ACHN (cell line): ENCODE measurements around the gene CFAP74.

ENCODE experiments used
- DNase-seq: peaks from one replicate; pipeline ENCODE4 v3.0.0-alpha.2; 2015
- in situ Hi-C: cut with HindIII; loops from 2 replicates; pipeline ENCODE4 v1.10.0; 2017; ENCODE audit warnings: low sequenced_read_pairs, low pct_ligation_motif_present, low pct_unique_long_range_greater_than_20kb

Gene CFAP74

DNA sequence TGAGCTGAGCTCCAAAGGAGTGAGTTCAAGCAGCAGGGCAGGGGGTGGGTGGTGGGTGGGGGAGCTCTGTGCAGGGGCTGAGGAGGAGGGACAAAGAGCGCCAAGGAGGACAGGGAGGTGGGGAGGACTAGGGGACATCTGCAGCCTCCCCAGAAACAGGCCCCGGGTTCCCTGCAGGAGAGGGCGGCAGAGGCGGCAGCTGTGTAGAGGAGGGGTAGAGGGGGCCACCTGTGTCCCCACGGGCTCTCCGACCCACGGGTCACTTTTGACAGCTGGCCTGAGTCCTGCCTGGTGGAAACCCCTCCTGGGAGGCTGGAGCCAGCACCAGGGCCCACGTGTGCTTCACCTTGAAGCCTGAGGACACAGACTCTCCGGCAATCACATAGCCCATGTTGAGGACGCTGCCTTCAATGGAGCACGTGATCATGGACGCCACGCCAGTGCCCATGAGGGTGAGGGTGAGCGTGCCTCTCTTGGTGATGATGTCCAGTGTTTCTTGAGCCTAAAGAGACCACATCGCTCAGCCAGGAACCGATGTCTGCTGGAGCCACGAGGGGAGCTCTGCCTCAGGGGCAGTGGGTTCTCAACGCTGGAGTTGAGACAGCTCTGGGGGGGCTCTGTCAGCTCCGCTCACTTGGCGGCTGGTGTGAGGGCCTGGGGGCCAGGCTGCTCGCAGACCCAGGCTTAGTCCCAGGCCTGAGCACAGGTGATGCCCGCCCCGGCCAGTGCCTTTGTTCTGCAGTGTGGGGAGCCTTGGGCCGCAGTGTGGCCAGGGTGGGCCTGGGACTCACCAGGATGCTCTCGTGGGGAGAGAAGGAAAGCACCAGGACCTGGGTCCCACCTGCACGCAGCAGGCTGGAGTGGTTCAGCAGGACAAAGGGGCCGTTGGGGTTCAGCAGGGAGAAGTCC lies 77.9 kb downstream of the CFAP74 start:
- in situ Hi-C loops, result no loop called here

GRCh38 chr1:1924849-1925248 lies 78.7 kb downstream of the CFAP74 start:
- in situ Hi-C loops, result no loop called here
- no peak for DNase-seq

More for the DNA sequence above, 77.9 kb downstream of the CFAP74 start:
- no peak for DNase-seq

DNA sequence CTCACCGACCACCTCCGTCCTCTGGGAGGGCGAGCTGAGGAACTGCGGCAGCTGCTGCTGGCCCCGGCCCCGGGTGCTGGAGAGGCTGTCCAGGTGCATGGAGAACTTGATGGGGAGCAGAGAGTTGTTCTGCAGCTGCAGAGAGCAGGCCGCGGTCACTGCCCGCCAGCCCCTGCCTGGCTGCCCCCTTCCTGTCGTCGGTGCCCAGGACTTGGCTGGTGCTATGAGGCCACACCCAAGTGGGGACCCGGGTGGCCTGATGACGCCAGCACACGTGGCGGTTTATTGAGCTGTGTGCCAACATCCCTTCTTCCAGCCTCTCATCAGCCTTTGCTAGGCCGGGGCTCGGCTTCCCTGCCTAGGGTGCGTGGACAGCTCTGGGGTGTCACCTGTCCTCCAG lies 79.2 kb downstream of the CFAP74 start:
- in situ Hi-C loops, result no loop called here
- no peak for DNase-seq

GRCh38 chr1:1922956-1923833 lies 80.4 kb downstream of the CFAP74 start:
- DNase-seq, result no peak
- in situ Hi-C loops, result no loop called here

- in situ Hi-C loops, result no loop called here
- no peak for DNase-seq
These were observed 81.0 kb downstream of the CFAP74 start for GRCh38 chr1:1922702-1922955.

DNA sequence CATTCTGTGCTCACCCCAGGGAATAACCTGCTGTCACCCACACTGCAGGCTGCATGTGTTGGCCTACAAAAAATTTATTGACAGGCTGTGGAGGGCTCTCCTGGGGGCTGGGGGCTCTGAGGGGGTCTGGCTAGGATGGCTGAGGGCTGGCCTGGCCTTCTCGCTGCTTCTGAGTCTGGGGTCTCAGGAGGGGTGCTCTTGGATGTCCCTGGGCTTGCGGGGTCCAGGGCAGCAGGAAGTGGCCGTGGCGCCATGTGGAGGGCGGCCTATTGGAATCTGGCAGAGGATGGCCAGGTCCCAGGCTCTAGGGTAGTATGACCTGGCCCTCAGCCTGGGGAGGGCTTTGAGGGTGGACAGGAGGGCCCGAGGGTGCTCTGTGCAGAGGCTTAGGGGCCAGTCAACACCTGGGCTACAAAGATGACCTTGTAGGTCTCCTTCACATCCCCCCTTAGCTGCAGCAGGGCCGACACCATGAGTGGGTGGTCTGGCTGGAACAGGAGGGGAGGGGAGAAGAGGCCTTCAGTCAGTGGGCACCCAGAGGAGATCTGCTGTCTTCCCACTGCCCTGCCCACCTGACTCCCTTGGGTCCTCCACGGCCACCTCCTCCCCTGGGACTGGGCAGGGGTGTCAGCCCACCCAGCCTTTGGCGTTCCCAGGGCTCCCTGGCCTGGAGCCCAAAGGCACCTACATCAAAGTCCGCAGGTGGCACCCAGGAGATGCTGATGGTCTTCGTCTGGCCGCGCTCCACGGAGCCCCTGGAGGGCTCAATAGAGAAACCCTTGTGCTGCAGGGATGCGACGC lies 81.5 kb downstream of the CFAP74 start:
- in situ Hi-C loops, result no loop called here
- DNase-seq, result no peak

- in situ Hi-C loops, result no loop called here
- no peak for DNase-seq
These were observed 82.1 kb downstream of the CFAP74 start for GRCh38 chr1:1921459-1921862.

DNA sequence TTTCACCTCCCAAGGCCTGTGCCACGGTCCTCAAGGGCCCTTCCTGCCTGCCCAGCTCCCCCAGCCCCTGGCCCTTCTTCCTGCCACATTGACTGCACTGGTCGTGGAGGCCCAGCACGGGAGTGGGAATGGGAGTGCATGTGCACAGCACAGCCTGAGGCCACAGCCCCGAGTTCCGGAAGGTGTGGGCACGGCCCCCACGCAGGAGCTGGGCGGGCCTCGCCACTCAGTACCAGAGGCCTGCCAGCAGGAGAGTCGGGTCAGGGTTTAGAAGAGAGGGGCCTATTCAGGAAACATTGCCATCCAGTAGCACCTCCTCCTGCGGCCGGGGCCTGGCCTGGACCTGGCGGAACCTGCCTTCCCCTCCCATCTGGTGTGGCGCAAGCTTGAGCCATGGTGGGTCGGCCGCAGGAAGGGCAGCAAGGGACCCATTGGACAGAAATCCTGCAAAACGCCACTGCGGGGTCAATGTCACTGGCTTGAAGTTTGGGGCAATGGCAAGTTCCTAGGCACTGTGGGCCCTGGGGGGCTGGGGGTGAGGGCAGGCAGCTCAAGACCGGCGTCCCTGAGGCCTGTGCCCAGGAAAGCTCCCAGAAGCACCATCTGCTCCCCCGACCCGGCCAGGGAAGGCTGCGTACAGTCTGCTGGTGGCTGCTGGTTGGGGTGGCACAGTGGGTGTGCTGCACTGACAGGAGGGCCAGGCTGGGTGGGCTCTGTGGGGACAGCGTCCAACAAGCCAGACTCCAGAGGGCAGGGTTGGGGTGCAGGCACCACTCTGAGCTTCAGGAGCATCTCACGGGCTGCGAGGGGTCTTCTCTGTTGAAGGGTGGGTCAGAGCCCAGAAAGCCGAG lies 82.8 kb downstream of the CFAP74 start:
- in situ Hi-C loops, result no loop called here
- no peak for DNase-seq

DNA sequence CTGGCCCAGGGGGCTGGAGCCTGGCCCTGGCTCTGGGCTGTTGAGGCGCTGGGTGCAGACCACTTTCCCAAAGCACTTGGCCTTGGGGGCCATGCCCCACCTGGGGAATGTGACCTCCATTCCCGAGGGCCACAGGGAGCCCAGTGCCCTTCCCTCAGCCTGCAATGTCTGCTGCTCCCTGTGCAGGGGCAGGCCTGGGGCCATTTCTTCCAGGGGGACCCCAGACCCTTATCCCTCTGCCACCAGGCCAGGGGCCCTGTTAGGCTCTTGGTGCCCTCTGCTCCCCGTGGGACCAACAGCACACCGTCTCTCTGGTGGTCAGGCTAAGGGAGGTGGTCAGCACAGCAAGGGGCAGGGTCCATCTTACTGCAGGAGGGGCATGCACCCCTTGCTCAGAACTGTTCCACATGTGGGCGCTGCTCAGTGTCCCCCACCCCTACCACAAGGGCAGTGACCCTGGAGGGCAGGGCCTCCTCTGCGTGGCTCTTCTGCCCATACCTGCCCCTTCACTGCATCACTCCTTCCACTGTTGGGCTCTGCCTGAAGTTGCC lies 83.5 kb downstream of the CFAP74 start:
- in situ Hi-C loops, result no loop called here
- DNase-seq, result no peak

DNA sequence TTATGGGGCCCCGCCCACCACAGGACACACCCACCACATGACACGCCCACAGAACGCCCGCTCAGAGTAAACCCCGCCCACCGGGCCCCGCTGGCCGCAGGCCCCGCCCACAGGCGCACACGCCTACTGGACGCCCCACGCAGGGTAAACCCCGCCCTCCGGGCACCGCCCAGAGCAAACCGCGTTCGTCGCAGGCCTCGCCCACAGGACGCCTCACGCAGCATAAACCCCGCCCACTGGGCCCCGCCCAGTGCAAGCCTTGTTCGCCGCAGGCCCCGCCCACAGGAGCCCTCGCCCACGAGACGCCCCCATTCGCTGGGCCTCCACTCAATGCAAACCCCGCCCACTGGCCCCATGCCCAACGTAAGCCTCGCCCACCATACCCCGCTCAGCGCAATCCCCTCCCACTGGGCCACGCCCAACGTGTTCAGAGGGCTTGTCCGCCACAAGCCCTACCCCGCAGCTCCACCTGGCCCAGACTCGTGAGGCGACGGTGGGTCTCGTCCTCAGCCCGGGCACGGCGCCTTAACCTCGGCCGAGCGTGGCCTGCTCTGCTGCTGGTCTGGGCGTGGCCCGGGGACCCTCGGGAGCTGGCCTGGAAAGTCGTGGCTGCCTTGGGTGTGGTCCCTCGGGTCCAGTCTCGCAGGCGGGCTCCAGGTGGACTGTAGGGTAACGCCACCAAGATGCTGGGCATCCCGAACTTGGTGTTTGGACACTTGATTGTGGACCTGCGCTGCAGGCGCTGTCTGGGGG lies 84.1 kb downstream of the CFAP74 start:
- peak; percentile 89 for DNase-seq
- in situ Hi-C loops, result no loop called here

GRCh38 chr1:1918901-1919303 lies 84.7 kb downstream of the CFAP74 start, which contains the start of gene TMEM52:
Gene TMEM52, minus strand, starts transcription at chr1:1919279. Its CDS starts 14 bp downstream, at chr1:1919265.
- no peak for DNase-seq
- in situ Hi-C loops, result no loop called here

- in situ Hi-C loops, result no loop called here
- DNase-seq, result no peak
These were observed 85.3 kb downstream of the CFAP74 start for GRCh38 chr1:1917995-1918900.

DNA sequence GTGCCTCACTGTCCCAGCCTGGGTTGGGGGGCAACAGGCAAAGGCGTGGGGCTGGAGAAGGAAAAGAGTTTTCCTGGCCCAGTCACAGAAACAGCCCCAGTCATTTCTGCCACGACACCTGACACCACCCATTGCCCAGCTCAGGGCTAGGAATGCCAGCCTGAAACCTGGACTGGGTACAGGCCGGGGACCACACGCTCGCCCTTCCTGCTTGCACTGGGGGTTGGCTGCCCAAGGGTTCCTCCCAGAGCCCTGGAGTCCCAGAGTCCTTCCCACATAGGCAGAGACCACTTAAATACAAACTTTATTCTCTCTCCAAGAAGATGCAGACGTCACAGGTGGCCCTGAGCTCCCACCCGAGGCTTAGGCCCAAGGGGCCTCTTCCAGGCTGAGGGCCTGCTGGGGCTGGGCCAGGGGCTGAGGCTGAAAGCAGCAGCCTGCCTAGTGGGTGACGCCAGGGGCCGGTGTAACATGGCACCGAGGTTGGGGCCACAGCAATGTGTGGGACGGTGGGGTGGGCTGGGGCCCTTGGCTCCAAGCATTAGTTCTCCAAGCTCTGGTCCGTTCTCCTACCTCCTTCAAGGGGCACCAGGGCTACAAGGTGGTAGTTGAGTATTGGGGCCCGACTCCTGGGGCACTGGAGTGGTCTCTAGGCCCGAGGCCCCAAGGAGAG lies 86.1 kb downstream of the CFAP74 start:
- DNase-seq, result no peak
- in situ Hi-C loops, result no loop called here

- in situ Hi-C loops, result no loop called here
- no peak for DNase-seq
These were observed 86.7 kb downstream of the CFAP74 start for GRCh38 chr1:1916851-1917251.

GRCh38 chr1:1915911-1916840 lies 87.4 kb downstream of the CFAP74 start:
- DNase-seq, result no peak
- in situ Hi-C loops, result no loop called here
